Measurements from ENCODE around the gene TTC9C. TPM values are rescaled to one million over a fixed set of nuclear protein-coding genes. Genes with fewer than 3 reads are reported as not detected.

Gene TTC9C
- total and polyA plus RNA-seq, 2 of the 13 experiments (the other 11 are each of a cell fraction or from before 2014, with no cell fraction given) = 28.0 to 36.4 TPM

DNA sequence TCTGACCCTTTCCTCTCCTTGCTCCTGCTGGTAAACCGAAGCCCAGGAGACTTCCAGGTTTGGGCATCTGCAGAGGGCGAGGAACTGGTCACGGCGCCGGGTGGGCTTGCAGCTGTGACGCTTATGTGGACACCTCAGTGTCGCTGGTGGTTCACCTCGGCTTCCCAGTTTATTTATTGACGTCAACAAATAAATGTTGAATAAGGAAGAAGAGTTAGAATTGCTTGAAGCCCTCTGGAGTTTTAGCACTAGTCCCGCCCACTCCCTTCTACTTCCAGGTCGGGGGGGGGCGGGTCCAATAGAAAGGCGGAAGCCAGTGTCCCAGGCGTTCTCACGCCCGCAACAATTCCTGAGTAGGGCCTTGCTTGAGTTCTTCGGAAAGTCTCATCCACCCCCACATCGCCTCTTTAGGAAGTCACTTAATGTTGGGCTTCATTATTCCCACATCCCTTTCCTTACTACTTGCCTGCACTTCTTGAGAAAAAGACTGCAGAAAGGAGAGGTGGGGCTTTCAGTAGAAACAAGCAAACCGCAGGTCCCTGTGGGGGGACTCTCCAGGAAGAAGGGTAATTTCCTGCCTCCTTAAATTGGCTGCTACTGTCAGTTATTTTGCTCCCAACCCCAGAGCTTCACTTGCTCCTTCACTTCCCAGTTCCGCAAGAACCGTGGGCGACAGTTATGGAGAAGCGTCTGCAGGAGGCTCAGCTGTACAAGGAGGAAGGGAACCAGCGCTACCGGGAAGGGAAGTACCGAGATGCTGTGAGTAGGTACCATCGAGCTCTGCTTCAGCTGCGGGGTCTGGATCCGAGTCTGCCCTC, at the start of gene TTC9C (continued):
- TF ChIP-seq, protein P1, sequence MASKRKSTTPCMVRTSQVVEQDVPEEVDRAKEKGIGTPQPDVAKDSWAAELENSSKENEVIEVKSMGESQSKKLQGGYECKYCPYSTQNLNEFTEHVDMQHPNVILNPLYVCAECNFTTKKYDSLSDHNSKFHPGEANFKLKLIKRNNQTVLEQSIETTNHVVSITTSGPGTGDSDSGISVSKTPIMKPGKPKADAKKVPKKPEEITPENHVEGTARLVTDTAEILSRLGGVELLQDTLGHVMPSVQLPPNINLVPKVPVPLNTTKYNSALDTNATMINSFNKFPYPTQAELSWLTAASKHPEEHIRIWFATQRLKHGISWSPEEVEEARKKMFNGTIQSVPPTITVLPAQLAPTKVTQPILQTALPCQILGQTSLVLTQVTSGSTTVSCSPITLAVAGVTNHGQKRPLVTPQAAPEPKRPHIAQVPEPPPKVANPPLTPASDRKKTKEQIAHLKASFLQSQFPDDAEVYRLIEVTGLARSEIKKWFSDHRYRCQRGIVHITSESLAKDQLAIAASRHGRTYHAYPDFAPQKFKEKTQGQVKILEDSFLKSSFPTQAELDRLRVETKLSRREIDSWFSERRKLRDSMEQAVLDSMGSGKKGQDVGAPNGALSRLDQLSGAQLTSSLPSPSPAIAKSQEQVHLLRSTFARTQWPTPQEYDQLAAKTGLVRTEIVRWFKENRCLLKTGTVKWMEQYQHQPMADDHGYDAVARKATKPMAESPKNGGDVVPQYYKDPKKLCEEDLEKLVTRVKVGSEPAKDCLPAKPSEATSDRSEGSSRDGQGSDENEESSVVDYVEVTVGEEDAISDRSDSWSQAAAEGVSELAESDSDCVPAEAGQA (IDR thresholded peaks at IDR 0.05; ENCODE audit: low read depth) = 0 out of 2 replicates have a peak, but pooled peaks have one; percentile 37
- TF ChIP-seq, protein P1 (CRISPR knock-in tag; IDR thresholded peaks at IDR 0.05; ENCODE audit: borderline replicate concordance) = no peak
- TF ChIP-seq, protein P2, sequence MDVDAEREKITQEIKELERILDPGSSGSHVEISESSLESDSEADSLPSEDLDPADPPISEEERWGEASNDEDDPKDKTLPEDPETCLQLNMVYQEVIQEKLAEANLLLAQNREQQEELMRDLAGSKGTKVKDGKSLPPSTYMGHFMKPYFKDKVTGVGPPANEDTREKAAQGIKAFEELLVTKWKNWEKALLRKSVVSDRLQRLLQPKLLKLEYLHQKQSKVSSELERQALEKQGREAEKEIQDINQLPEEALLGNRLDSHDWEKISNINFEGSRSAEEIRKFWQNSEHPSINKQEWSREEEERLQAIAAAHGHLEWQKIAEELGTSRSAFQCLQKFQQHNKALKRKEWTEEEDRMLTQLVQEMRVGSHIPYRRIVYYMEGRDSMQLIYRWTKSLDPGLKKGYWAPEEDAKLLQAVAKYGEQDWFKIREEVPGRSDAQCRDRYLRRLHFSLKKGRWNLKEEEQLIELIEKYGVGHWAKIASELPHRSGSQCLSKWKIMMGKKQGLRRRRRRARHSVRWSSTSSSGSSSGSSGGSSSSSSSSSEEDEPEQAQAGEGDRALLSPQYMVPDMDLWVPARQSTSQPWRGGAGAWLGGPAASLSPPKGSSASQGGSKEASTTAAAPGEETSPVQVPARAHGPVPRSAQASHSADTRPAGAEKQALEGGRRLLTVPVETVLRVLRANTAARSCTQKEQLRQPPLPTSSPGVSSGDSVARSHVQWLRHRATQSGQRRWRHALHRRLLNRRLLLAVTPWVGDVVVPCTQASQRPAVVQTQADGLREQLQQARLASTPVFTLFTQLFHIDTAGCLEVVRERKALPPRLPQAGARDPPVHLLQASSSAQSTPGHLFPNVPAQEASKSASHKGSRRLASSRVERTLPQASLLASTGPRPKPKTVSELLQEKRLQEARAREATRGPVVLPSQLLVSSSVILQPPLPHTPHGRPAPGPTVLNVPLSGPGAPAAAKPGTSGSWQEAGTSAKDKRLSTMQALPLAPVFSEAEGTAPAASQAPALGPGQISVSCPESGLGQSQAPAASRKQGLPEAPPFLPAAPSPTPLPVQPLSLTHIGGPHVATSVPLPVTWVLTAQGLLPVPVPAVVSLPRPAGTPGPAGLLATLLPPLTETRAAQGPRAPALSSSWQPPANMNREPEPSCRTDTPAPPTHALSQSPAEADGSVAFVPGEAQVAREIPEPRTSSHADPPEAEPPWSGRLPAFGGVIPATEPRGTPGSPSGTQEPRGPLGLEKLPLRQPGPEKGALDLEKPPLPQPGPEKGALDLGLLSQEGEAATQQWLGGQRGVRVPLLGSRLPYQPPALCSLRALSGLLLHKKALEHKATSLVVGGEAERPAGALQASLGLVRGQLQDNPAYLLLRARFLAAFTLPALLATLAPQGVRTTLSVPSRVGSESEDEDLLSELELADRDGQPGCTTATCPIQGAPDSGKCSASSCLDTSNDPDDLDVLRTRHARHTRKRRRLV (CRISPR knock-in tag; IDR thresholded peaks at IDR 0.05) = 0 out of 2 replicates have a peak, but pooled peaks have one; percentile 34
- peak; percentile 60 for TF ChIP-seq NFIC (IDR thresholded peaks at IDR 0.05; ENCODE audit: low read length)
- TF ChIP-seq NFE2L1 (CRISPR knock-in tag; IDR thresholded peaks at IDR 0.05; ENCODE audit: borderline replicate concordance) = no peak
- TF ChIP-seq ATF7-NPFF (CRISPR knock-in tag; IDR thresholded peaks at IDR 0.05; ENCODE audit: low read depth) = 0 out of 2 replicates have a peak, but pooled peaks have one; percentile 59
- 0 out of 2 replicates have a peak, but pooled peaks have one; percentile 35 for TF ChIP-seq PRMT3 (CRISPR knock-in tag; IDR thresholded peaks at IDR 0.05; ENCODE audit: borderline replicate concordance, low read depth)
- TF ChIP-seq DBP (CRISPR knock-in tag; IDR thresholded peaks at IDR 0.05; ENCODE audit: not compliant biosample characterization) = no peak
- TF ChIP-seq FOXM1 (CRISPR knock-in tag; IDR thresholded peaks at IDR 0.05) = 0 out of 2 replicates have a peak, but pooled peaks have one; percentile 55
- TF ChIP-seq, protein P3, sequence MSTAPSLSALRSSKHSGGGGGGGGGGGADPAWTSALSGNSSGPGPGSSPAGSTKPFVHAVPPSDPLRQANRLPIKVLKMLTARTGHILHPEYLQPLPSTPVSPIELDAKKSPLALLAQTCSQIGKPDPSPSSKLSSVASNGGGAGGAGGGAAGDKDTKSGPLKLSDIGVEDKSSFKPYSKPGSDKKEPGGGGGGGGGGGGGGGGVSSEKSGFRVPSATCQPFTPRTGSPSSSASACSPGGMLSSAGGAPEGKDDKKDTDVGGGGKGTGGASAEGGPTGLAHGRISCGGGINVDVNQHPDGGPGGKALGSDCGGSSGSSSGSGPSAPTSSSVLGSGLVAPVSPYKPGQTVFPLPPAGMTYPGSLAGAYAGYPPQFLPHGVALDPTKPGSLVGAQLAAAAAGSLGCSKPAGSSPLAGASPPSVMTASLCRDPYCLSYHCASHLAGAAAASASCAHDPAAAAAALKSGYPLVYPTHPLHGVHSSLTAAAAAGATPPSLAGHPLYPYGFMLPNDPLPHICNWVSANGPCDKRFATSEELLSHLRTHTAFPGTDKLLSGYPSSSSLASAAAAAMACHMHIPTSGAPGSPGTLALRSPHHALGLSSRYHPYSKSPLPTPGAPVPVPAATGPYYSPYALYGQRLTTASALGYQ (CRISPR knock-in tag; IDR thresholded peaks at IDR 0.05) = 0 out of 2 replicates have a peak, but pooled peaks have one; percentile 65
- TF ChIP-seq KAT2B (IDR thresholded peaks at IDR 0.05; ENCODE audit: borderline replicate concordance, low read depth, low read length) = no peak
- TF ChIP-seq CBFB (CRISPR knock-in tag; IDR thresholded peaks at IDR 0.05) = peak; percentile 56; the same call in 1 of the 2 replicates
- 0 out of 2 replicates have a peak, but pooled peaks have one; percentile 17 for TF ChIP-seq HMG20B (CRISPR knock-in tag; conservative IDR thresholded peaks at IDR 0.05)
- TF ChIP-seq SALL2 (CRISPR knock-in tag; IDR thresholded peaks at IDR 0.05) = no peak
